Kidney epithelial cell (primary cell): ENCODE measurements around the gene OSBP2. TPM values are rescaled to one million over a fixed set of nuclear protein-coding genes. Genes with fewer than 3 reads are reported as not detected.
"Not testable (repeated sequence)": the region's sequence is repeated elsewhere in the genome, so short reads cannot be mapped to it uniquely, and the experiment has no call there.

ENCODE experiments used
- DNase-seq: peaks from one replicate; pipeline ENCODE4 v3.0.0-alpha.2; 2010; ENCODE audit warnings: low read depth
- H3K27me3 ChIP-seq: 2 replicates; pipeline ENCODE4 v1.6.0; 2011; ENCODE audit warnings: low read length; ENCODE audit not compliant: control insufficient read depth, insufficient read depth
- H3K36me3 ChIP-seq: 2 replicates; pipeline ENCODE4 v1.5.1; 2011; ENCODE audit warnings: low read length; ENCODE audit not compliant: control insufficient read depth, insufficient read depth
- H3K4me3 ChIP-seq: 2 replicates; pipeline ENCODE4 v1.5.1; 2011; ENCODE audit warnings: low read depth, mild to moderate bottlenecking, control low read depth, low read length
- total RNA-seq: library from RNA; depleted of rRNA; stranded (reverse); fragments of >200 nt; gene quantifications from 2 replicates; pipeline ENCODE4 v1.2.3, GENCODE V29; 2015
- TF ChIP-seq, protein P1 (sequence below): IDR thresholded peaks from 2 replicates; pipeline ENCODE4 v1.5.1; 2011; ENCODE audit warnings: mild to moderate bottlenecking, moderate library complexity, low read length, control low read depth, inconsistent platforms; ENCODE audit not compliant: insufficient read depth, poor library complexity, severe bottlenecking

OSBP2 gene
- total RNA-seq, 1 donor from 2014 or later, result 5.0 TPM

GRCh38 chr22:30776476-30776875, 81.8 kb downstream of the OSBP2 start:
- no peak for DNase-seq
- H3K36me3 ChIP-seq, result no peaks in the 10 kb centered on the region
- TF ChIP-seq, protein P1, sequence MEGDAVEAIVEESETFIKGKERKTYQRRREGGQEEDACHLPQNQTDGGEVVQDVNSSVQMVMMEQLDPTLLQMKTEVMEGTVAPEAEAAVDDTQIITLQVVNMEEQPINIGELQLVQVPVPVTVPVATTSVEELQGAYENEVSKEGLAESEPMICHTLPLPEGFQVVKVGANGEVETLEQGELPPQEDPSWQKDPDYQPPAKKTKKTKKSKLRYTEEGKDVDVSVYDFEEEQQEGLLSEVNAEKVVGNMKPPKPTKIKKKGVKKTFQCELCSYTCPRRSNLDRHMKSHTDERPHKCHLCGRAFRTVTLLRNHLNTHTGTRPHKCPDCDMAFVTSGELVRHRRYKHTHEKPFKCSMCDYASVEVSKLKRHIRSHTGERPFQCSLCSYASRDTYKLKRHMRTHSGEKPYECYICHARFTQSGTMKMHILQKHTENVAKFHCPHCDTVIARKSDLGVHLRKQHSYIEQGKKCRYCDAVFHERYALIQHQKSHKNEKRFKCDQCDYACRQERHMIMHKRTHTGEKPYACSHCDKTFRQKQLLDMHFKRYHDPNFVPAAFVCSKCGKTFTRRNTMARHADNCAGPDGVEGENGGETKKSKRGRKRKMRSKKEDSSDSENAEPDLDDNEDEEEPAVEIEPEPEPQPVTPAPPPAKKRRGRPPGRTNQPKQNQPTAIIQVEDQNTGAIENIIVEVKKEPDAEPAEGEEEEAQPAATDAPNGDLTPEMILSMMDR, result no peak
- no peak overlapping the region for H3K4me3 ChIP-seq
- H3K27me3 ChIP-seq, result no peaks in the 10 kb centered on the region

GRCh38 chr22:30777146-30777545, 82.5 kb downstream of the OSBP2 start:
- H3K36me3 ChIP-seq, H3K27me3 ChIP-seq, H3K4me3 ChIP-seq, DNase-seq: not testable (repeated sequence)

GRCh38 chr22:30777587-30777986, 82.9 kb downstream of the OSBP2 start:
- no peak overlapping the region for H3K4me3 ChIP-seq
- DNase-seq, result no peak
- H3K36me3 ChIP-seq, result no peaks in the 10 kb centered on the region
- TF ChIP-seq, protein P1, result no peak
- H3K27me3 ChIP-seq, result no peaks in the 10 kb centered on the region

DNA sequence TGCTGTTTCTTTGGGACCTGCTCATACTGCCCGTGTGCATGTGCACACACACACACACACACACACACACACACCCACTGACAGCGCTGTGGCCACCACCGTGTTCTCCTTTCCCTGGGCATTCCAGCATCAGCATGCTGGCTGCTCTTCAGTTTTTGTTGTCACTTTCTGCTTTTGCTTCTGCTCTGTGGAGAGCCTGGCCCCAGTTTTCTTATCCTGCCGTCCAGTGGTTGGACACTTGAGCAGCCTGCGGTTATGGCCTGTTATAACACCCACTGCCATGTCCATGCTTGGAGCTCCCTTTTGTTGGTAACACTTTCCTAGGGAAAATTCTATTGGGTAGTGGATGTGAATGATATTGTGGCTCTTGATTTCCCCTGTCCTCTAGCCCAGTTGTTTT, 83.6 kb downstream of the OSBP2 start:
- Histone ChIP-seq H3K36me3 (no peaks in the 10 kb centered on the region), H3K27me3 (no peaks in the 10 kb centered on the region), H3K4me3 (no peak overlapping the region)
- TF ChIP-seq, protein P1, result no peak
- no peak for DNase-seq

GRCh38 chr22:30780026-30780425, 85.4 kb downstream of the OSBP2 start:
- DNase-seq, result no peak
- no peak overlapping the region for H3K4me3 ChIP-seq
- TF ChIP-seq, protein P1, result no peak
- no peaks in the 10 kb centered on the region for H3K27me3 ChIP-seq
- H3K36me3 ChIP-seq, result no peaks in the 10 kb centered on the region

DNA sequence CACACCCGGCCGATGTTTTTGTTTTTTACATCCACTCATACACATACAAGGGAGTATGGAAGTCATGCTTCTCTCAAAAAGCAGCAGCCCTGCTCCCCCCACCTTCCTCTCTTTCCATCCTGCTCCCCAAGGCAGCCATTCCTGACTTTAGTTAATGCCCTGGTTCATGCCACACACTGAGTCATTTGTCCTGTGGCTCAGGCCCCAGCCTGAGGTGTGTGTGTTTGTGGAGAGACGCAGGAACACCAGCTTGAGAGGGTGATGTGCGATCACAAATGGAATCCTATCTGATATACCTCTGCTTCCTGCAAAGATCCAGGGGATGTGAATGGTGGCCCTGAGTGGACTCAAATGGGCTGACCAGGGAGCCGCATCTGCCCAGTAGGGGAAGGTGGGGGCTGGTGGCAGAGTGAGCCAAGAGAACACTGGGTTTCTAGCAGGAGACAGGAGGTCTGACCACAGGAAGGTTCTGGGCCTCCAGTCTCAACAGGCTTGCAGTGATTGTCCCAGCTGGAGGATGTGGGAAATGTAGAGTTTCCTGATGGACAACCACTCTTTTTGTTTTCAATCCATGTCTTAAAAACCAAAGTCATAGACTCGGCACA, 86.7 kb downstream of the OSBP2 start:
- TF ChIP-seq, protein P1, result no peak
- no peak for DNase-seq
- Histone ChIP-seq H3K27me3 (no peaks in the 10 kb centered on the region), H3K4me3 (no peak overlapping the region), H3K36me3 (no peaks in the 10 kb centered on the region)
